Heart left ventricle (tissue), 16 donors: Measurements from ENCODE around the gene CYP21A2. TPM values are rescaled to one million over a fixed set of nuclear protein-coding genes. Genes with fewer than 3 reads are reported as not detected.
A peak's percentile ranks its signal among the peaks of the same experiment; 100 is the strongest.

Experiments
- ATAC-seq, 4 donors: fragments of 200-7000 bp; cut with Tn5 transposase; one replicate each; pipeline ENCODE4 v1.9.1; 2020 to 2022; ENCODE audit warnings: moderate library complexity in 4 of 4, mild to moderate bottlenecking in 3 of 4, moderate number of reproducible peaks in 1 of 4
- DNase-seq, 5 donors: peaks; one replicate each; pipeline ENCODE4 v3.0.0-alpha.2; 2020
- H3K27ac ChIP-seq, 12 donors: fragments of 200-600 bp; sonication (generic) in 4 of 12; one replicate each; pipeline versions ENCODE4 v1.5.0 to v1.8.0; 2016 to 2022; ENCODE audit warnings: mild to moderate bottlenecking in 2 of 12
- H3K27me3 ChIP-seq, 9 donors: fragments of 200-600 bp; sonication (generic) in 2 of 9; one replicate each; pipeline versions ENCODE4 v1.5.1 to v1.8.0; 2016 to 2022; ENCODE audit warnings: mild to moderate bottlenecking in 3 of 9
- H3K36me3 ChIP-seq, 9 donors: fragments of 200-600 bp; sonication (generic) in 2 of 9; one replicate each; pipeline versions ENCODE4 v1.5.0 to v1.8.0; 2018 to 2022; ENCODE audit warnings: mild to moderate bottlenecking in 2 of 9
- H3K4me1 ChIP-seq, 12 donors: fragments of 200-600 bp; sonication (generic) in 4 of 12; one replicate each; pipeline versions ENCODE4 v1.5.0 to v1.8.0; 2016 to 2022; ENCODE audit warnings: mild to moderate bottlenecking in 3 of 12
- H3K4me3 ChIP-seq, 12 donors: fragments of 200-600 bp; sonication (generic) in 4 of 12; one replicate each; pipeline versions ENCODE4 v1.5.0 to v1.8.0; 2017 to 2022; ENCODE audit warnings: mild to moderate bottlenecking in 9 of 12, moderate library complexity in 4 of 12
- H3K9me3 ChIP-seq, 12 donors: fragments of 200-600 bp; sonication (generic) in 4 of 12; one replicate each; pipeline versions ENCODE4 v1.5.0 to v1.8.0; 2016 to 2022; ENCODE audit warnings: mild to moderate bottlenecking in 1 of 12
- POLR2A ChIP-seq, 2 donors: fragments of 450-650 bp; IDR thresholded peaks; one replicate each; pipeline ENCODE4 v1.6.1; 2017; ENCODE audit warnings: antibody characterized with exemption in 2 of 2, mild to moderate bottlenecking in 2 of 2, moderate library complexity in 2 of 2
- WGBS, 4 donors: extraction: QIAGEN DNeasy Blood & Tissue Kit in 2 of 4; methylation state at CpG; one replicate each; pipeline versions ENCODE4 v1.1.5 to v1.1.7; 2013 to 2018; 5-methylcytosine and 5-hydroxymethylcytosine counted together
- intact Hi-C, 10 donors: fragments of 100-400 bp; cut with DNase I; formaldehyde crosslinking; loops; one replicate each; pipeline versions ENCODE4 v1.11.1 to v1.14.2; 2022
- polyA plus RNA-seq, 2 donors: library from polyadenylated mRNA; stranded (reverse); fragments of 200-250 nt; gene quantifications; one replicate each; pipeline ENCODE4 v1.2.3, GENCODE V29; 2013
- total RNA-seq, 9 donors: library from RNA; depleted of rRNA in 2 of 9; stranded (reverse); fragments of >200 nt in 2 of 9; fragmentation: NEBNext Ultra II Directional in 3 of 9; extraction: Animal tissue kit (Norgen Biotek cat#: 25700) in 3 of 9; gene quantifications; one replicate each; pipeline versions ENCODE4 v1.1.0 to v1.2.4, GENCODE V29; 2016 to 2023
- TF ChIP-seq, protein P1 (sequence below), 12 donors: fragments of 200-600 bp; sonication (generic) in 4 of 12; IDR thresholded peaks; one replicate each; pipeline versions ENCODE4 v1.5.0 to v1.8.0; 2018 to 2022; ENCODE audit warnings: antibody characterized with exemption in 12 of 12, mild to moderate bottlenecking in 5 of 12
- donor health status: ischemic (EF 13 %, LVEDD 7.1; RV severe dilation, severe dysfunction).
- donor health status: healthy with polysubstance abuse.
- donor health status: DM: no; HTN: yes; CAD: no.
- donor health status: DM: no; HTN: no; CAD: no.
- donor health status: ischemic (EF 25% LVEDD 6.9; RV normal size, moderate dysfunction).
- donor health status: ischemic (EF 25% LVEDD 5.7; RV mildly dilated, moderate dysfunction).
- donor health status: healthy.
- donor health status: DM: yes; HTN: yes; CAD: no.
- donor health status: ischemic (EF 35%, LVEDD 5.7; RV mildly dilated, moderate dysfunction).
- donor health status: nonischemic (EF 11% LVEDD 7.7; RV severe dilation, severe dysfunction).
- donor health status: DM: yes; HTN: yes; CAD: no.
- donor health status: PGD.
- donor health status: ischemic (EF 29% LVEDD 5.4; RV normal size, mild dysfunction).
- donor health status: nonischemic (EF 23%, LVEDD 6.1; RV moderate dilation, normal function).

CYP21A2 gene
- total and polyA plus RNA-seq, 11 donors = 0.11 to 3.0 (median 0.69) TPM; not detected in 2

GRCh38 chr6:32088487-32089049 is 50.4 kb downstream of the CYP21A2 start:
- peak overlapping the region in 11 of 12 donors; percentile 42 to 86 (median 79) for H3K27ac ChIP-seq
- intact Hi-C loops = loop anchor here in 3 of 10 donors (2.0 to 10.0 kb wide), 4 partner anchors 34 to 66 kb away; partner anchors contain the start of genes PPT2 (in 3 of the 3) and PRRT1 (in 2 of the 3)
- peak in 1 of 5 donors; percentile 30 for DNase-seq
- peaks cover 0 to 80% (median 14%) of the 10 kb centered on the region in 9 donors for H3K36me3 ChIP-seq
- 89 to 92% (median 90%) methylated on average over 7 to 14 of the region's 14 CpGs for WGBS, 4 donors
- H3K4me1 ChIP-seq = peaks cover 2 to 48% (median 28%) of the 10 kb centered on the region in 12 donors
- H3K9me3 ChIP-seq = no peaks in the 10 kb centered on the region
- H3K4me3 ChIP-seq = no peak overlapping the region
- peaks cover 0 to 17% (median 0%) of the 10 kb centered on the region in 9 donors for H3K27me3 ChIP-seq
- no peak for TF ChIP-seq POLR2A (IDR thresholded peaks at IDR 0.05)
- TF ChIP-seq, protein P1, sequence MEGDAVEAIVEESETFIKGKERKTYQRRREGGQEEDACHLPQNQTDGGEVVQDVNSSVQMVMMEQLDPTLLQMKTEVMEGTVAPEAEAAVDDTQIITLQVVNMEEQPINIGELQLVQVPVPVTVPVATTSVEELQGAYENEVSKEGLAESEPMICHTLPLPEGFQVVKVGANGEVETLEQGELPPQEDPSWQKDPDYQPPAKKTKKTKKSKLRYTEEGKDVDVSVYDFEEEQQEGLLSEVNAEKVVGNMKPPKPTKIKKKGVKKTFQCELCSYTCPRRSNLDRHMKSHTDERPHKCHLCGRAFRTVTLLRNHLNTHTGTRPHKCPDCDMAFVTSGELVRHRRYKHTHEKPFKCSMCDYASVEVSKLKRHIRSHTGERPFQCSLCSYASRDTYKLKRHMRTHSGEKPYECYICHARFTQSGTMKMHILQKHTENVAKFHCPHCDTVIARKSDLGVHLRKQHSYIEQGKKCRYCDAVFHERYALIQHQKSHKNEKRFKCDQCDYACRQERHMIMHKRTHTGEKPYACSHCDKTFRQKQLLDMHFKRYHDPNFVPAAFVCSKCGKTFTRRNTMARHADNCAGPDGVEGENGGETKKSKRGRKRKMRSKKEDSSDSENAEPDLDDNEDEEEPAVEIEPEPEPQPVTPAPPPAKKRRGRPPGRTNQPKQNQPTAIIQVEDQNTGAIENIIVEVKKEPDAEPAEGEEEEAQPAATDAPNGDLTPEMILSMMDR (IDR thresholded peaks at IDR 0.05) = no peak
- no peak for ATAC-seq

DNA sequence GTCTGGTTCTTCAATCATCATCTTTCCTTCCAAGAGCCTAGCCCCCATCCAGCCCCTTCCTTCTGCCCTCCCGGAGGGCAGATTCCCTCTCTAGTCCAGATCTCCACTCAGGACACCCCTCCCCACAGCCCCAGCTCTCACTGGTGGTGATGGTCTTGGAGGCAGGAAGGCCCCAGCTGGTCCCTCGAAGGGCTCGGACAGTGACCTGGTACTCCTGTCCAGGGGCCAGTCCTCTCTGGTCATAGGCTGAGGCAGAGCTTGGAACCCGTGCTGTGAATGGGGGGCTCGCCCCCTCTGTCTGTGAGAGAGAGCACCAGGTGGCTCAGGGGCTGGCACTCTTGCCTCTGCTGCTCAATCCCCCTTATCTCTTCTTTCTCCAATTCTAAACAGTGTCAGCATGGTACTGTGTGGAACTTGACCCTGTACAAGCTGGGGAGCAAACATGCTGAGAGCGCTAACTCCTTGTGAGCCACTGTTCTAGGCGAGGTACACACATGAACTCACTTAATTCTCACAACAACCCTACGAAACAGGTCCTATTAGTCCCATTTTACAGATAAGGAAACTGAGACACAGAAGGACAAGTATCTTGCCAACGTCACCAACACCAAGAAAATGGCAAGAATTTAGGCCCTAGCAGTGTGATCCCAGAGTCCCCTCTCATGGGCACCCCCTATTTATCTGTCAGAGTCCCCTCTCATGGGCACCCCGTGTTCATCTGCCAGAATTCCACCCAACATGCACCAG is 51.0 kb downstream of the CYP21A2 start:
- 82 to 85% (median 83%) methylated on average over 9 to 10 of the region's 10 CpGs for WGBS, 4 donors
- peaks cover 0 to 80% (median 8%) of the 10 kb centered on the region in 9 donors for H3K36me3 ChIP-seq
- no peak for ATAC-seq
- intact Hi-C loops = loop anchor here in 3 of 10 donors (2.0 to 10.0 kb wide), 4 partner anchors 33 to 66 kb away; partner anchors contain the start of genes PPT2 (in 3 of the 3) and PRRT1 (in 2 of the 3)
- TF ChIP-seq POLR2A (IDR thresholded peaks at IDR 0.05) = no peak
- TF ChIP-seq, protein P1 (IDR thresholded peaks at IDR 0.05) = no peak
- no peak for DNase-seq
- no peak overlapping the region for H3K4me3 ChIP-seq
- H3K4me1 ChIP-seq = peaks cover 2 to 47% (median 29%) of the 10 kb centered on the region in 12 donors
- no peaks in the 10 kb centered on the region for H3K9me3 ChIP-seq
- H3K27me3 ChIP-seq = peaks cover 0 to 17% (median 0%) of the 10 kb centered on the region in 9 donors
- H3K27ac ChIP-seq = peak overlapping the region in 1 of 12 donors; percentile 82

Other genes with a start within 250 kb of the CYP21A2 start
- gene VARS1, start 242.7 kb upstream of the CYP21A2 start, total RNA-seq = 10 to 100 TPM; 18.6 to 61.8 (median 26.1) TPM
- 10 to 100 TPM; 21.9 to 54.6 TPM for gene VARS1, start 242.7 kb upstream of the CYP21A2 start, polyA plus RNA-seq
- 10 to 100 TPM; 22.9 to 37.4 (median 25.9) TPM for gene LSM2, start 231.4 kb upstream of the CYP21A2 start, total RNA-seq
- 10 to 100 TPM; 27.5 to 64.7 TPM for gene LSM2, start 231.4 kb upstream of the CYP21A2 start, polyA plus RNA-seq
- gene HSPA1L, start 223.1 kb upstream of the CYP21A2 start, total RNA-seq = 1 to 10 TPM; 1.3 to 3.6 (median 1.8) TPM
- gene HSPA1L, start 223.1 kb upstream of the CYP21A2 start, polyA plus RNA-seq = 1 to 10 TPM in 1 of 2 donors, under 1 TPM in 1; 0.95 to 1.9 TPM
- gene HSPA1A, start 222.9 kb upstream of the CYP21A2 start, total RNA-seq = 100 to 1,000 TPM; 169 to 412 (median 197) TPM
- 100 to 1,000 TPM; 157 to 179 TPM for gene HSPA1A, start 222.9 kb upstream of the CYP21A2 start, polyA plus RNA-seq
- gene HSPA1B, start 210.7 kb upstream of the CYP21A2 start, total RNA-seq = 100 to 1,000 TPM; 120 to 306 (median 146) TPM
- gene HSPA1B, start 210.7 kb upstream of the CYP21A2 start, polyA plus RNA-seq = 100 to 1,000 TPM in 1 of 2 donors, 10 to 100 TPM in 1; 35.2 to 149 TPM
- 10 to 100 TPM; 18.7 to 39.5 (median 27.6) TPM for gene NEU1, start 175.6 kb upstream of the CYP21A2 start, total RNA-seq
- gene NEU1, start 175.6 kb upstream of the CYP21A2 start, polyA plus RNA-seq = 10 to 100 TPM; 19.1 to 63.1 TPM
- not detected for gene SLC44A4, start 159.4 kb upstream of the CYP21A2 start, total RNA-seq
- gene SLC44A4, start 159.4 kb upstream of the CYP21A2 start, polyA plus RNA-seq = under 1 TPM in 1 of 2 donors, not detected in 1; 0.07 TPM
- 10 to 100 TPM in 8 of 9 donors, 1 to 10 TPM in 1; 9.0 to 22.1 (median 14.8) TPM for gene EHMT2, start 140.7 kb upstream of the CYP21A2 start, total RNA-seq
- 10 to 100 TPM; 12.9 to 15.2 TPM for gene EHMT2, start 140.7 kb upstream of the CYP21A2 start, polyA plus RNA-seq
- gene ZBTB12, start 136.3 kb upstream of the CYP21A2 start, total RNA-seq = 1 to 10 TPM in 8 of 9 donors, under 1 TPM in 1; 0.99 to 4.3 (median 2.3) TPM
- gene ZBTB12, start 136.3 kb upstream of the CYP21A2 start, polyA plus RNA-seq = 1 to 10 TPM; 2.2 to 2.8 TPM
- 100 to 1,000 TPM in 1 of 9 donors, 10 to 100 TPM in 1, 1 to 10 TPM in 6, under 1 TPM in 1; 0.69 to 103 (median 5.3) TPM for gene C2, start 110.7 kb upstream of the CYP21A2 start, total RNA-seq
- 1 to 10 TPM; 1.0 to 1.3 TPM for gene C2, start 110.7 kb upstream of the CYP21A2 start, polyA plus RNA-seq
- gene CFB, start 92.3 kb upstream of the CYP21A2 start, total RNA-seq = 100 to 1,000 TPM in 1 of 9 donors, 10 to 100 TPM in 1, 1 to 10 TPM in 7; 3.0 to 151 (median 5.3) TPM
- 1 to 10 TPM; 3.7 to 5.4 TPM for gene CFB, start 92.3 kb upstream of the CYP21A2 start, polyA plus RNA-seq
- 10 to 100 TPM; 37.2 to 82.0 (median 46.4) TPM for gene NELFE, start 79.4 kb upstream of the CYP21A2 start, total RNA-seq
- gene NELFE, start 79.4 kb upstream of the CYP21A2 start, polyA plus RNA-seq = 10 to 100 TPM; 35.4 to 82.0 TPM
- 10 to 100 TPM; 24.5 to 51.8 (median 36.4) TPM for gene SKIC2, start 79.2 kb upstream of the CYP21A2 start, total RNA-seq
- 10 to 100 TPM; 29.3 to 35.1 TPM for gene SKIC2, start 79.2 kb upstream of the CYP21A2 start, polyA plus RNA-seq
- 10 to 100 TPM in 8 of 9 donors, 1 to 10 TPM in 1; 9.4 to 17.8 (median 12.8) TPM for gene DXO, start 66.3 kb upstream of the CYP21A2 start, total RNA-seq
- 10 to 100 TPM; 11.3 to 14.3 TPM for gene DXO, start 66.3 kb upstream of the CYP21A2 start, polyA plus RNA-seq
- 100 to 1,000 TPM in 3 of 9 donors, 10 to 100 TPM in 6; 51.6 to 301 (median 82.4) TPM for gene C4A, start 56.4 kb upstream of the CYP21A2 start, total RNA-seq
- gene C4A, start 56.4 kb upstream of the CYP21A2 start, polyA plus RNA-seq = 10 to 100 TPM; 34.5 to 34.6 TPM
- gene C4B, start 23.6 kb upstream of the CYP21A2 start, total RNA-seq = 100 to 1,000 TPM in 3 of 9 donors, 10 to 100 TPM in 6; 40.9 to 307 (median 75.7) TPM
- 10 to 100 TPM; 30.8 to 33.0 TPM for gene C4B, start 23.6 kb upstream of the CYP21A2 start, polyA plus RNA-seq
- gene TNXB, start 70.9 kb downstream of the CYP21A2 start, total RNA-seq = 100 to 1,000 TPM in 3 of 9 donors, 10 to 100 TPM in 6; 17.8 to 234 (median 56.9) TPM
- 10 to 100 TPM; 23.8 to 47.9 TPM for gene TNXB, start 70.9 kb downstream of the CYP21A2 start, polyA plus RNA-seq
- 10 to 100 TPM; 11.1 to 56.8 (median 28.7) TPM for gene ATF6B, start 89.8 kb downstream of the CYP21A2 start, total RNA-seq
- gene ATF6B, start 89.8 kb downstream of the CYP21A2 start, polyA plus RNA-seq = 10 to 100 TPM; 26.8 to 28.8 TPM
- gene FKBPL, start 91.9 kb downstream of the CYP21A2 start, total RNA-seq = 1 to 10 TPM; 1.3 to 3.7 (median 2.9) TPM
- gene FKBPL, start 91.9 kb downstream of the CYP21A2 start, polyA plus RNA-seq = 1 to 10 TPM; 2.9 to 9.3 TPM
- gene PRRT1, start 113.5 kb downstream of the CYP21A2 start, total RNA-seq = 1 to 10 TPM in 1 of 9 donors, under 1 TPM in 8; 0.28 to 1.1 (median 0.61) TPM
- gene PRRT1, start 113.5 kb downstream of the CYP21A2 start, polyA plus RNA-seq = under 1 TPM; 0.82 to 0.95 TPM
- 10 to 100 TPM; 17.1 to 34.0 (median 22.7) TPM for gene PPT2, start 115.7 kb downstream of the CYP21A2 start, total RNA-seq
- gene PPT2, start 115.7 kb downstream of the CYP21A2 start, polyA plus RNA-seq = 10 to 100 TPM; 13.1 to 21.6 TPM
- 10 to 100 TPM in 2 of 9 donors, 1 to 10 TPM in 7; 2.4 to 11.2 (median 6.1) TPM for gene EGFL8, start 126.2 kb downstream of the CYP21A2 start, total RNA-seq
- 1 to 10 TPM; 4.3 to 8.1 TPM for gene EGFL8, start 126.2 kb downstream of the CYP21A2 start, polyA plus RNA-seq
- gene AGPAT1, start 137.7 kb downstream of the CYP21A2 start, total RNA-seq = 10 to 100 TPM; 45.5 to 61.7 (median 51.0) TPM
- gene AGPAT1, start 137.7 kb downstream of the CYP21A2 start, polyA plus RNA-seq = 10 to 100 TPM; 43.5 to 79.1 TPM
- gene RNF5, start 140.0 kb downstream of the CYP21A2 start, total RNA-seq = 100 to 1,000 TPM in 2 of 9 donors, 10 to 100 TPM in 7; 62.7 to 136 (median 84.5) TPM
- gene RNF5, start 140.0 kb downstream of the CYP21A2 start, polyA plus RNA-seq = 100 to 1,000 TPM in 1 of 2 donors, 10 to 100 TPM in 1; 95.1 to 132 TPM
- 1 to 10 TPM in 6 of 9 donors, under 1 TPM in 2, not detected in 1; 0.69 to 5.7 (median 2.2) TPM for gene AGER, start 145.8 kb downstream of the CYP21A2 start, total RNA-seq
- 1 to 10 TPM; 1.4 to 1.6 TPM for gene AGER, start 145.8 kb downstream of the CYP21A2 start, polyA plus RNA-seq
- 10 to 100 TPM; 25.3 to 60.4 (median 39.7) TPM for gene PBX2, start 151.8 kb downstream of the CYP21A2 start, total RNA-seq
- gene PBX2, start 151.8 kb downstream of the CYP21A2 start, polyA plus RNA-seq = 10 to 100 TPM; 35.7 to 42.1 TPM
- gene GPSM3, start 154.2 kb downstream of the CYP21A2 start, total RNA-seq = 10 to 100 TPM in 2 of 9 donors, 1 to 10 TPM in 7; 1.6 to 41.0 (median 3.8) TPM
- gene GPSM3, start 154.2 kb downstream of the CYP21A2 start, polyA plus RNA-seq = 1 to 10 TPM; 2.9 to 5.5 TPM
- 10 to 100 TPM; 15.8 to 55.5 (median 24.6) TPM for gene NOTCH4, start 185.7 kb downstream of the CYP21A2 start, total RNA-seq
- gene NOTCH4, start 185.7 kb downstream of the CYP21A2 start, polyA plus RNA-seq = 10 to 100 TPM; 32.8 to 42.2 TPM